Activated CD4-positive, alpha-beta T cell treated with anti-CD3 and anti-CD28 coated beads, Interleukin-2, Interleukin-6, amounts not matched to agents 100 ng/mL and 50 ng/mL, durations not matched to agents 16 hours and 8 hours (primary cell): Measurements from ENCODE around the gene POM121C.
"Not testable (repeated sequence)": the region's sequence is repeated elsewhere in the genome, so short reads cannot be mapped to it uniquely, and the experiment has no call there.

Experiments used
- DNase-seq: peaks from one replicate; pipeline ENCODE4 v3.0.0-alpha.2; 2020

Gene POM121C

DNA sequence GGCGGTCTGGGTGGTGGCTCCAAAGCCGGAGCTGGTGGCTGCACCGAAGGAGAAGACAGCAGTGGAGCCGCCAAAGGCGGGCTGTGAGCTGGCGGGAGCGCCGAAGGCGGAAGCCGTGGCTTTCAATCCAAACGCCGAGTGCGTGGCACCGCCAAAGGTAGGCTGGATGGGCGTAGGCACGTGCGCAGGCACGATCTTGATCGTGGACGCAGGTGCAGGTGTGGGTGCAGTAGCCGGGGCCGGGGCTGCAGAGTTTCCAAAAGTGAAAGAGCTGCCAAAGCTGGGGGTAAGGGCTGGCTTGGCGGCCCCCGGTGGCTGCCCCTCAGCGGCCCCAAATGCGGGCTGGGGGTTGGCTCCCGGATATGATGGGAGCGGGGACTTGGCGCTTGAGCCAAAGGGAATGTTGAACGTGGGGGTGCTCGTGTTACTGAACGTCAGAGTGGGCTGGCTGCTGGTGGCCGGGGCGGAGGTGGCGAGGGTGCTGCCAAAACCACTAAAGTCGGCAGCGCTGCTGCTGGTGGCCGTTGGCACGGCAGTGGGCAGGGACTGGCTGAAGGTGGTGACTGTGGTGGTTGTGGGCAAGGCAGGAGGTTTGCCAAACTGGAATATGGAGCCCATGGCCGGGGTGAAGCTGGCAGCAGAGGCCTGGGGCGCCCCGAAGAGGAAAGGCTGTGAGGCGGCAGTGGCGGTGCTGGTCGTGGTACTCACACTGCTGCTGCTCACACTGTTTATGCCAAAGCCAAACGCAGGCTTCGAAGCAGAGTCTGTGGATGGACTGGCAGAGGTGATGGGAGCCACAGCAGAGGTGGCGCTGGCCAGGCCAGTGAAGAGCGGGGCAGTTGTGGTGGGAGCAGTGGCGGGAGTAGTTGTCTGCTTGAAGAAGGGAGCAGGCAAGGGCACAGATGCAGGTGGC, 64.0 kb downstream of the POM121C start:
- not testable (repeated sequence) for DNase-seq

DNA sequence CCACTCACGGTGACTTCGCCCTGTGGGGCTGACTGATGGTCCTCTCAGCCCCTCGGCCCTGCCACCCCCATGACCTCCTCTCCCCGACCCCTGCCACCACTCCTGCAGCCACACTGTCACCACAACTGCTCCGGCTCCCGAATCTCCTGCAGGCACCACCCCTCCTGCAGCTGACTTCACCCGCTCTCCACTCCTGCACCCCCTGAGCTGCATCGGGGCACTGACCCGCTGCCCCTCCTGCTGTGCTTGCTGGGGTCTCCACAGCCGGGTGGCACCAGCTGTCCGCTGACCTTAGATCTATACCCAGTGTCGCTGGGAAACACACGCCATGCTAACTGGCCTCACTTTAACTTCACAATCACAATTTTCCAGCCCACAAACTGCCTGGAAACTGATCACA, 65.9 kb downstream of the POM121C start:
- not testable (repeated sequence) for DNase-seq

DNA sequence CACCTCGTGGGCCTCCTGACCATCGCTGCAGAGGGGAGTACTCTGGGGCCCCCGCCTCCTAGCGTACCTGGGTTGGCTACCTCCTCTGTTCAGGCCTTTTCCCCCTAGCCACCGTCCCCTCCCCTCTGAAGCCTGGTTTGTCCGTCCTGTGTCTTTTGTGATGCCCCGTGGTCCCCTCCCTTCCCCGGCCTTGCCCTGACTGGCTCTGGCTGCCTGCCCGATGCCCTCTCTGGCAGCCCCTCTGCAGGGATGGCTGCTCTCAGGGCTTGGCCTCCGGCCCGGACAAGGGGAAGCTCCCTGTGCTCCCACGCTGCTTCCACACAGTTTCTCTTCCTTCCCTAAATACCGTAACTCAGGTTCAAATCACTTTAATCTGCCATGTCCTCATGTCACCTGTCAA, 66.4 kb downstream of the POM121C start:
- not testable (repeated sequence) for DNase-seq

DNA sequence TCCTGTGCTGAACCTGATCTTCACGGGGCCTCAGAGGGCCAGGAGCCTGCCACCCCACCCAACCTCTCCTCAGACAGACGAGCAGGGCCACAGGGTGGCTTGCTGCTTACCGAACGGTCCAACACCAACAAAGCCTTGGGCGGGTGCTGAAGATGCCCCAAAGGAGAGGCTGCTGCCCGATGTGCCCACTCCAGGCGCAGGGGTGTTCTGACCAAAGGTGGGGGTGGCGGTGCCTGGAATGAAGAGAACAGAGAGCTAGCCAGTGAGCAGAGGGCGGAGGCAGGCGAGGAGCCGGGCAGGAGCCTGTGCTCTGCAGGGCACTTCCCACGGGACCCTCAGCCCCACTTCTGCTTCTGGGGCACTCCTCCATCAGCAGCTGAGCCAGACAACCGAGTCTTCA, 66.9 kb downstream of the POM121C start:
- not testable (repeated sequence) for DNase-seq

DNA sequence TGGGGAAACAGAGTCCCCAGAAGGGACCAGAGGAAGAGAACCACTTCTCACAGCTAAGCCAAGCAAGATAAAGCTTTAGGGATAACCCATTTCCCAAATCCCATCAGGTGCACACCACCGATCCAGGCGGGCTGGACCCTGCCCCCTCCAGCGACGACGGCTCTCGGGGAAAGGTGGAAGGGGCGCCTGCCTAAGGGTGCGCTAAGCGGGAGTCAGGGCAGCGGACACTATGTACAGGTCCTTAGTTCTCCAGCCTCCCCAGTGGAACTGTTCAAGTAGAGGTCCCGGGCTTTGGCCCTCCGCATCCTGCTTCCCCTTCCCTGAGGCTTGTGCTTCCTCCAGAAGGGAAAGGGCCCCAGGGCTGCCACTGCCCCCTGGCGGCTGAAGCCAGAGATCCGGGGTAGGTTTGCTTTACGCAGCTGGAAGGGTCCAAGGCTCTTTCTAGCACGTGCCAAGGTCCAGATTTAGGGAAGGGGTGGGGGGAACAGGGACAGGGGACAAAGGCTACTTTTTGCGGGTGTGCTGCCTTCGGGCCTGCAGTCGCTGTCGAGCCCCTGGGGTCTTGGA, 67.7 kb downstream of the POM121C start:
- DNase-seq: not testable (repeated sequence)

DNA sequence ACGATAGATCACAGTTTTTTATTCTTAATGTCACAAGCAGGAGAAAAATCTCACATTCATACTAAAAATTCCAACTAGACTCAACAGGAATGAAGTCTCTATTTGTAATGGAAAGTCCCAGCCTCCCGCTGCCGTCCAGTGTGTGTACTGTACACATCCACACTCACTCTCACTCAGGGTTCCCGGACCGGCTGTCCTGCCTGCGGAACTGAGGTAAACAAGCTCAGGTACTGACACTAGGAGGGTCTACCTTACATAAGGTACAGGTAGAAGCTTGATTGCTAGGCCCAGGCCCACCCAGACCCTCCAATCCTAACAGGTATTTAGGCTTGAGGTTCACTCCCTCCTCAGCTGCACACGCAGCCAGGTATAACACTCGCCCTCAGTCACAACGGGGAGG, 69.3 kb downstream of the POM121C start:
- DNase-seq: not testable (repeated sequence)

DNA sequence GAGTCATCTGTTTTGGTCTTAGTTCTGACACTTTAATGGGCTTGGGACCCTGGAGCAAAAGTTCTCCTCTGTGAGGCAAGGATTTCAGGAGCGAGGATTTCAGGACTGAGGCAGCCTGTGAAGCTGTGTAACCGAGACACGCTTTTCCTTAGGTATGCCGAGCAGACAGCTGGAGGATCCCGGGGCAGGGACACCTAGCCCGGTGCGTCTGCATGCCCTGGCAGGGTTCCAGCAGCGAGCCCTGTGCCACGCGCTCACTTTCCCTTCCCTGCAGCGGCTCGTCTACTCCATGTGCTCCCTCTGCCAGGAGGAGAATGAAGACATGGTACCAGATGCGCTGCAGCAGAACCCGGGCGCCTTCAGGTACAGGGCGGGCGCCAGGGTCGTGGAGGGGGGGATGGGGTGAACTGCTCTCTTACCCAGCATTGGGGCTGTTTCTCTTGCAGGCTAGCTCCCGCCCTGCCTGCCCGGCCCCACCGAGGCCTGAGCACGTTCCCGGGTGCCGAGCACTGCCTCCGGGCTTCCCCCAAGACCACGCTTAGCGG, 70.2 kb downstream of the POM121C start:
- not testable (repeated sequence) for DNase-seq

DNA sequence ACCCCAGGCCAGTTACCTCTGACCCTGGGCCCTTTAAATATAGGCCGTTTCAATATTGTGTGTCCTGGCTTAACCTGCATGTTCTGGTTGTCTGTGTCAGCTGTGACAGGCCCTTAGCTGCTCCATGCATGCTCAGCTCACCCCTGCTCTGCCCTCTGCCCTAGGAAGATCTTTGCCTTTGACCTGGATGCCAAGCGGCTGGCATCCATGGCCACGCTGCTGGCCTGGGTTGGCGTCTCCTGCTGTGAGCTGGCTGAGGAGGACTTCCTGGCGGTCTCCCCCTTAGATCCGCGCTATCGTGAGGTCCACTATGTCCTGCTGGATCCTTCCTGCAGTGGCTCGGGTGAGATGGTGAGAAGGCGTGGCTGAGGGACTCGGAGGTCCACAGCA, 70.7 kb downstream of the POM121C start:
- not testable (repeated sequence) for DNase-seq

DNA sequence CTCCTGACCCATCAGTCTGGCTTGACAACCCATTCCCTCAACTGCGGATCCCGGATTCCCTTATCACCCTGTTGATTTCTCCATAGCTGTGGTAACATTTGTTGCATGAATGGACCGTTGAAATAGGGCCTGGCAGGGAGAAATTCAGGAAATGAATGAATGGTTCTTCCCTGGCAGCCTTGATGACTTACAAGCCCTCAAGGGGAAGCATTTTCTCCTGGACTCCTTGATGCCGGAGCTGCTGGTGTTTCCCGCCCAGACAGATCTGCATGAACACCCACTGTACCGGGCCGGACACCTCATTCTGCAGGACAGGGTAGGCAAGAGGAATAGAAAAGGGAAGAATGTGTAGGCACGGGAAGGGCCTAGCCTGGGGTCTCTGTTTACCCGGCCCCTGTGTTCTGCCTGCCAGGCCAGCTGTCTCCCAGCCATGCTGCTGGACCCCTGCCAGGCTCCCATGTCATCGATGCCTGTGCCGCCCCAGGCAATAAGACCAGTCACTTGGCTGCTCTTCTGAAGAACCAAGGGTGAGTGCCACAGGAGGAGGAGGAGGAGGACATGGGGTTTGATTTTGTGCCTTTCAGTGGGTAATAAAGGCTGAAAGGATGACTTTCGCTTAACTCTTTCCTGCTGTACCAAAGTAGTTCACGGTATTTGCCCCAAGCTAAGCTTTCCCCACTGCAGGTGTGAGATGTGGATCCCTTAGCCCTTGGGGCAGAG, 71.2 kb downstream of the POM121C start:
- DNase-seq: not testable (repeated sequence)

DNA sequence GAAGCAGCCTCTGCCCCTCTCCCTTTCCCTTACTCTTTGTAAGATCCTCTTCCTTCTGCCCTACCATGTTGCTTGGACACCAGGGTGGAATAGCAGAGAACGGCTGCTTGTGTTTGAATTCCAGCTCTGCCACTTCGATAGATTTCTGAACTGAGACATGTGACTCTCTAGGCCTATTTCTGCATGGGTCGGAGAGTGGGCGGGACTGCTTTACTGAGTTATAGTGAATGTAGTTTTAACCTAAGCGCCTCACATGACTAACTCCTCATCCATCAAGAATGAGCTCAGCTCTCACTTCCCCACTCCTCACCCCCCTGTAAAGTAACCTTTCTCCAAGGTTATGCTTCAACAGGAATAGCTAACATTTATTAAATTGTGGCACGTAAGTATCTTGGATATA, 71.9 kb downstream of the POM121C start:
- DNase-seq: not testable (repeated sequence)

DNA sequence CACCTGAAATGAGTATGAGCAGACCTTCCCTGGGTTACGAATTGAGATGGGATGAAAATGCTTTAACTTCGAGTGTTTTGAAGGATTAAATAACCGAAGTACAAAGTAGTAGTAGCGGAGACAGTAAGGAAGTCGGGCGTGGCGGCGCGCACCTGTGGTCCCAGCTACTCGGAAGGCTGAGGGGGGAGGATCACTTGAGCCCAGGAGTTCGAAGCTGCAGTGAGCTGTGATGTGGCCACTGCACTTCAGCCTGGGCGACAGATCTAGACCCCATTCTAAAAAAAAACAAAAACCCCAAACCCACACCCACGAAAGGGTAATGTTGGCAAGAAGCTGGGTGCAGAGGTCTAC, 75.3 kb downstream of the POM121C start:
- not testable (repeated sequence) for DNase-seq

DNA sequence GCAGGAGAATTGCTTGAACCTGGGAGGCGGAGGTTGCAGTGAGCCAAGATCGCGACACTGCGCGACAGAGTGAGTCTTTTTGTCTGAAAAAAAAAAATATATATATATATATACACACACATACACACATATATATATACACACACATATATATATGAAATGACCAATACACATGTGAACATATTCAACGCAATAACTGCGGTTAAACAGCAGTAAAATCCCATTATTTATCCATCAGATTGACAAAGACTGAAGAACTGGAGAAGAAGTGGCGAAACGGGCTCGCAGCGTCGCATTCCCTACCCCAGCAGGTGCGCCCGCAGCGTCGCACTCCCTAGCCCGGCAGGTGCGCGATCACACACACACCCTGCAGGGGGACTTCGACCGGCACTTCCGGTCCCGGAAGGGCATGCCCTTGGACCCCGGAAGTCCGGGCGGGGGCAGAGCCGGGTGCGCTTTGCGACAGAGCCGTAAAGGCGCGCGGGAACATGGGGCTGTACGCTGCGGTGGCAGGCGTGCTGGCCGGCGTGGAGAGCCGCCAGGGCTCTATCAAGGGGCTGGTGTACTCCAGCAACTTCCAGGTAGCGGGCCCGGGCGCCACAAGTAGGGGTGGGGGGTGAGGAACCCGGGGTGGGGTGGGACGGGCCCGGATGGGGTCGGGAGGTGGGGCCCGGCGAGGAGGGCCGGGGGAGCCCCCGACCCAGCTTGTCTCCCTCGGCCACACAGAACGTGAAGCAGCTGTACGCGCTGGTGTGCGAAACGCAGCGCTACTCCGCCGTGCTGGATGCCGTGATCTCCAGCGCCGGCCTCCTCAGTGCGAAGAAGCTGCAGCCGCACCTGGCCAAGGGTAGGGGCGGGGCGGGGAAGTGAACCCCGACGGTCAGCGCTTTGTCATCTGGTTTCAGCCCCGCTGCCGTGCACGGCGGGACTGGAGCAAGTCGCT, 75.9 kb downstream of the POM121C start:
- DNase-seq: not testable (repeated sequence)

DNA sequence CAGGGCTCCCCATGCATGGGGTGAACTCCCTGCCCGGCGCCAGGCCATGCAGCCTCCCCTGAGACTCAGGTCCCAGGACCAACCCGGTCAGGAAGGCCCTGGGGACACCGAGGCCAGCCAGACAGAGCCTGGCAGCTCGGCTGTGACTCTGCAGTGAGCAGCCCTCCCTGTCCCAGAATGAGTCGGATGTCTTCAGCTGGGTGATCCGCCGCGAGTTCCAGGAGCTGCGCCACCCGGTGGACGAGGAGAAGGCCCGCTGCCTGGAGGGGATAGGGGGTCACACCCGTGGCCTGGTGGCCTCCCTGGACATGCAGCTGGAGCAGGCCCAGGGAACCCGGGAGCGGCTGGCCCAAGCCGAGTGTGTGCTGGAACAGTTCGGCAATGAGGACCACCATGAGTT, 81.4 kb downstream of the POM121C start:
- DNase-seq: not testable (repeated sequence)

DNA sequence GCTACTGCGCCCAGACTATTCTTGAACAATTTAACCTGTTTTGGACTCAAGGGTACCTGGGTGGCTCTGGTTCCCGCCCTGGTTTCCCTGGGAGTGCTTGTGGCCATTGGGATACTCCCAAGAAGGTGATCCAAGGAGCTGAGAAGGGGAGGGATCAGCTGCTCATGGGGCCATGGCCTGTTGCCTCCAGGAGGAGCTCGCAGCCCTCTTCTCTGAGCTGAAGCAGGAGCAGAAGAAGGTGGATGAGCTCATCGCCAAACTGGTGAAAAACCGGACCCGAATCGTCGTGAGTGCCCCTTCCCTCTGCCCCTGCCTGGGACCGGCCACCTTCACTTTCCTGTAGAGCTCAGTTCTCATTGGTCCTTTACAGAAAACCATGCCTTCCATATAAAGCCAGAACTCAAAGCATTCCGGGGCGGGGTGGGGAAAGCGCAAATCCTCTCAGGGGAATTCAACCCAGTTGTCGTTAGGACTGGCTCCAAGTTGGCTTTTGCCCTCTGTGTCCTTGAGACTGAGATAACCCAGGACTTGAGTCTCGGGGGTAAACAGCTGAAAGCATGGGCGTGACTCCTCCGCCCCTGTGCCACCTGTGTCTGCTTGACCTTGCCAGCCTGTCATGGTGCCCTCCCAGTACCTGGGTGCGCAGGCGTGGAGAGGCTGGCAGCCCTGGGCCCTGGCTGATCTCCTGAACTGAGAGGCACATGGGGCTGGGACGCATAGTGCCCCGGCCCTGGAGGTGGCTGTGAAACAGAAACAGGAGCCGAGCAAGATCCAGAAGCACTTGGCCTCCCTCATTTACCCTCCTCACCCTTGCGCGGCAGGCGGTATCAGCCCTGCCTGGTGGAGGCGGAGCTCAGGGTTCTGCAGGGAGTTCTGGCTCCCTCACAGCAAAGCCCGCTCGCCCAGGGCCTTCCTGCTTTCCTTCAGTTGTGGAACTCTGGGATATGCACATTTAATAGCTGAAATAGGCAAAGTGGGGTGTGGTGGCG, 82.3 kb downstream of the POM121C start:
- not testable (repeated sequence) for DNase-seq

DNA sequence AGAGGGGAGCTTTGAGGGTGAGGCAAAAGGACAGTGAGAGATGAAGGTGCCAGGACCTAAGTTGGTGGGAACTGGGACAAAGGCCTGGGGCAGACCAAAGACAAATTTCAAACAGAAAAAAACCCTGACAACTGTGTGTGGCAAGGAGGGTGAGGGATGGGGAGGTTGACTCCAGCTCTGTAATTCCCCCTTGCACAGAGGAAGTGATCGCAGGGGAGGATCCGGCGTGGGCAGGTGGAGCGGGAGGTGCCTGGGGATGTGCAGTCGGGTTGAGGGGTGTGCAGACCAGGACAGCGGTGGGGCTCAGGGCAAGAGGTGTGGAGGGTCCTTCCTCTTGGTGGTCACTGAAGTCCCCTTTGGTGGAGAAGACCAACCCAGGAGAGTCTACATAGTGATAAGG, 85.5 kb downstream of the POM121C start:
- not testable (repeated sequence) for DNase-seq

DNA sequence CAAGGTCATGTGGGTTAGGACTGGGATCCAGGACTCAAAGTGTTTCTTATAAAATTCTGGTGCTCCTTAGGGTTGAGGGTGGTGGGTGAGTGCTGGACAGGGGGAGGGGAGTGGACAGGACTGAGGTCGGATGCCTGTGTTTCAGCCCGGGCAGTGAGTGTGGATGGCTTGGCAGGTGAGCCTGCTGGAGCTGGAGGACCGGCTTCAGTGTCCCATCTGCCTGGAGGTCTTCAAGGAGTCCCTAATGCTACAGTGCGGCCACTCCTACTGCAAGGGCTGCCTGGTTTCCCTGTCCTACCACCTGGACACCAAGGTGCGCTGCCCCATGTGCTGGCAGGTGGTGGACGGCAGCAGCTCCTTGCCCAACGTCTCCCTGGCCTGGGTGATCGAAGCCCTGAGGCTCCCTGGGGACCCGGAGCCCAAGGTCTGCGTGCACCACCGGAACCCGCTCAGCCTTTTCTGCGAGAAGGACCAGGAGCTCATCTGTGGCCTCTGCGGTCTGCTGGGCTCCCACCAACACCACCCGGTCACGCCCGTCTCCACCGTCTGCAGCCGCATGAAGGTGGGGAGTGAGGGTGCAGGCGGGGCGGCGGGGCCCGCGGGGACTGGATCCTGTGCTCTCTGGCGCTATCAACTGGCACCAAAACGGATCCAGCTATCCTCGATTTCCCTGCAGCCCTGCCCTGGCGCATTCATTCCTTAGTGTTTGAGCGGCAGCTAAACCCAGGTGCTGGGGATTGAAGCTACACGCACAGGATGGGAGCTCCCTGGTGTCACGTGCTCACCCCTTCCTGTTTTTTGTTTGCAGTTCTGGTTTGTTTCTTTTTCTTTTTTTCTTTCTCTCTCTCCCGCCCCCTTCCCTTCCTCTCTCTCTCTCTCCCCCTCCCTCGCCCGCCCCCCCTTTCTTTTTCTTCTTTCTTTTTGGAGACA, 87.1 kb downstream of the POM121C start:
- not testable (repeated sequence) for DNase-seq

DNA sequence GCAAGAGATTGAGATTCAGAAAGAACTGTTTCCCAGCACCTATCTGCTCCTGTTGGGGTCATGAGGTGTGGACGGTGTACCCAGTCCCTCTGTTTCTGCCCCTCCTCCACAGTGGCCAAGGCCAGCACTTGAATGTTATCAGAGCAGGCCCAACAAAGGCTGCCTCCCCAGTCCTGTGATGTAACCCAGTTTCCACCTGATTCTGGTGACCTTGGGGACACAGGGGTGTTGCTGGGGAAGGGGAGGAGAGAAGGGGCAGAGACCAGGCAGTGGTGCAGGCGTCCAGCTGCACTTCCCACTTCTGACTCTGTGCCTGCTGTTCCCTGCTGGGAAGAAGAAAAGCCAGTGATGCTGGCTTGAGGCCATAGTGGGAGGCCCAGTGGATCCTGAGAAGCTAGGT, 88.2 kb downstream of the POM121C start:
- DNase-seq: not testable (repeated sequence)

DNA sequence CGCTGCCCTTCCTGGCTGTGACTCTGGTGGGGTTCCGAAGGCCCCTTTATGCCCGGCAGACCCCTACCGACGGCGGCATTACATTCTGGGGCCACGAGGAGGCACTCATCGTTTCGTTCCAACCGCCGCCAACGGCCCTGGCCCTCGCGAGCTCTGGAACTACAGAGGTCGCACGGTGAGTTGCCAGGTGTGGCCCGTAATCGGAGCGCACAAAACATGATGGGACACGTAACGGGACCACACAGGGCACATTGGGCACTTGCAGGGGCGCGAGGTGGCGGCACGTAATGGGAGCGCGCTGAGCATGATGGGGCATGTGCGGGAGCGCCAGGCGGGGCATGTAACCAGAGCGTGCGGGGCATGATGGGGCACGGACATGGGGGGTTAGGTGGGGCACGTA, 90.8 kb downstream of the POM121C start, which contains the start of gene TRIM73:
Gene TRIM73, plus strand, starts transcription at position 301 of the 400 bp plus-strand sequence. CDS start 3,305 bp downstream, outside the sequence.
- DNase-seq: not testable (repeated sequence)

DNA sequence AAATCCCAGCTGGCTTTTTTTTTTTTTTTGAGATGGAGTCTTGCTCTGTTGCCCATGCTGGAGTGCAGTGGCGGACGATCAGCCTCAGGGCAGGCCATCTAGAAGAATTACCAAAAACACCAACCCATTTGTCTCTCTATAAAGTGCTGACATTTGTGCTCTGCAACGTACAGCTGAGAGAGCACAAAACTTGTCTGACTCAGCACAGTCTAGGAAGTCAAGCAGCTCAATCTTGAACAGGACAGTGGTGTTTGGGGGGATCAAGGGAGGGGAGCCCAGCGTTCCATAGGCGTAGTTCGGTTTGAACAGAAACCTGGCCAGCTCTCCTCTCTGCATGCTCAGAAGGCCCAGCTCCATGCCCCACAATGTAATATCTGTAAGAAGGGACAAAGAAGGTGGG, 92.9 kb downstream of the POM121C start:
- DNase-seq: not testable (repeated sequence)
